HepG2 (cell line): ENCODE results near the gene HJURP. TPM values are rescaled to one million over a fixed set of nuclear protein-coding genes. Genes with fewer than 3 reads are reported as not detected.

ENCODE experiments used
- ATAC-seq: fragments of 200-7000 bp; cut with Tn5 transposase; 3 replicates; pipeline ENCODE4 v1.9.1; 2020; ENCODE audit warnings: mild to moderate bottlenecking, moderate library complexity
- BruUV-seq: library from RNA; stranded (reverse); fragments of 400-500 nt; replicated peaks from 2 replicates; lab custom pipeline; 2021; lab: Mats Ljungman, UMichigan
- CTCF ChIA-PET: fragments of 300-600 bp; formaldehyde crosslinking; extraction: SDS; loops from one replicate; lab custom pipeline; 2021; ENCODE audit warnings: low total read pairs, inconsistent platforms, low intra/inter-chr PET ratio; lab: Yijun Ruan, JAX
- POLR2A ChIA-PET: fragments of 350-600 bp; sonication (Branson Sonifier 250); formaldehyde crosslinking; loops from one replicate; lab custom pipeline; 2020; ENCODE audit warnings: antibody characterized with exemption, inconsistent platforms; lab: Yijun Ruan, JAX
- DNase-seq: peaks from one replicate; pipeline ENCODE4 v3.0.0-alpha.2; 2015; ENCODE audit warnings: low spot score
- FAIRE-seq: peaks from 3 replicates; lab custom pipeline; 2011; peaks lifted over from hg19 to GRCh38; lab: Jason Lieb, UNC
- H2AFZ ChIP-seq: one replicate; pipeline ENCODE4 v1.6.1; 2011; ENCODE audit warnings: low read length, inconsistent platforms
- H3K27ac ChIP-seq: fragments of 300-600 bp; 3 replicates; pipeline ENCODE4 v1.8.0; 2011; ENCODE audit warnings: mixed run types, mild to moderate bottlenecking, mixed read lengths, low read length, inconsistent platforms; ENCODE audit not compliant: insufficient read depth; ENCODE audit errors: extremely low read length
- H3K27me3 ChIP-seq, 2 experiments: fragments of 200-600 bp in 1 of 2; 2 replicates in 1 of 2; 3 replicates in 1 of 2; pipeline versions ENCODE4 v1.6.0 to v1.8.0; 2011; ENCODE audit warnings: low read length in 2 of 2, mild to moderate bottlenecking in 2 of 2, moderate library complexity in 2 of 2, inconsistent platforms in 1 of 2; ENCODE audit not compliant: insufficient read depth in 2 of 2, control insufficient read depth in 1 of 2
- H3K36me3 ChIP-seq, 2 experiments: fragments of 200-600 bp in 1 of 2; replicated peaks in 1 of 2; 2 replicates in 1 of 2; 3 replicates in 1 of 2; pipeline versions ENCODE4 v1.5.1 to v1.8.0; 2011; ENCODE audit warnings: low read length in 2 of 2, inconsistent platforms in 1 of 2; ENCODE audit not compliant: insufficient read depth in 2 of 2, control insufficient read depth in 1 of 2
- H3K4me1 ChIP-seq: 2 replicates; pipeline ENCODE4 v1.5.1; 2012; ENCODE audit warnings: low read length, inconsistent platforms; ENCODE audit not compliant: insufficient read depth
- H3K4me2 ChIP-seq: 2 replicates; pipeline ENCODE4 v1.6.0; 2011; ENCODE audit warnings: low read depth, low read length, inconsistent platforms
- H3K4me3 ChIP-seq, 3 experiments: fragments of 200-600 bp in 1 of 3; sonication (generic), shearing (Covaris generic) in 1 of 3; replicated peaks in 1 of 3; 2 replicates each; pipeline ENCODE4 v1.5.1; 2011 to 2016; ENCODE audit warnings: low read length in 3 of 3, inconsistent platforms in 2 of 3, low read depth in 2 of 3, mild to moderate bottlenecking in 2 of 3, control low read depth in 1 of 3, mixed read lengths in 1 of 3; ENCODE audit not compliant: insufficient read depth in 1 of 3
- H3K79me2 ChIP-seq: one replicate; pipeline ENCODE4 v1.6.1; 2011; ENCODE audit warnings: low read length, inconsistent platforms; ENCODE audit not compliant: insufficient read depth
- H3K9ac ChIP-seq: 2 replicates; pipeline ENCODE4 v1.6.0; 2011; ENCODE audit warnings: mild to moderate bottlenecking, low read depth, low read length, inconsistent platforms; ENCODE audit not compliant: insufficient read depth
- H3K9me3 ChIP-seq: 2 replicates; pipeline ENCODE4 v1.5.1; 2012; ENCODE audit warnings: mild to moderate bottlenecking, low read length
- H4K20me1 ChIP-seq: 2 replicates; pipeline ENCODE4 v1.6.0; 2011; ENCODE audit warnings: inconsistent platforms, mild to moderate bottlenecking, low read length, moderate library complexity; ENCODE audit not compliant: insufficient read depth
- HNF4G ChIP-seq, 2 experiments: sonication (generic) in 1 of 2; formaldehyde crosslinking in 1 of 2; IDR thresholded peaks; 2 replicates each; pipeline versions ENCODE4 v1.4.0 to v1.6.1; 2011 to 2020; ENCODE audit warnings: borderline replicate concordance in 2 of 2, low read depth in 2 of 2, mild to moderate bottlenecking in 2 of 2, low read length in 1 of 2, missing genetic modification reagents in 1 of 2, moderate library complexity in 1 of 2
- KLF12 ChIP-seq: sonication (generic); formaldehyde crosslinking; IDR thresholded peaks from 2 replicates; pipeline ENCODE4 v1.4.0; 2020; ENCODE audit warnings: missing genetic modification reagents, borderline replicate concordance
- NAIF1 ChIP-seq: sonication (generic); formaldehyde crosslinking; IDR thresholded peaks from 2 replicates; pipeline ENCODE4 v1.5.0; 2020; ENCODE audit warnings: mild to moderate bottlenecking, missing genetic modification reagents, borderline replicate concordance
- ONECUT2 ChIP-seq: sonication (generic); formaldehyde crosslinking; IDR thresholded peaks from 2 replicates; pipeline ENCODE4 v1.4.0; 2020; ENCODE audit warnings: missing genetic modification reagents
- PLRG1 ChIP-seq: fragments of 450-650 bp; conservative IDR thresholded peaks from 2 replicates; pipeline ENCODE4 v1.6.1; 2016
- RARA ChIP-seq: IDR thresholded peaks from 2 replicates; pipeline ENCODE4 v1.6.1; 2016; ENCODE audit warnings: missing genetic modification reagents, missing compliant biosample characterization
- SIX4 ChIP-seq: sonication (generic); formaldehyde crosslinking; IDR thresholded peaks from 2 replicates; pipeline ENCODE4 v1.4.0; 2020; ENCODE audit warnings: missing genetic modification reagents
- SP140L ChIP-seq: sonication (generic); formaldehyde crosslinking; IDR thresholded peaks from 2 replicates; pipeline ENCODE4 v1.4.0; 2020; ENCODE audit warnings: missing genetic modification reagents, borderline replicate concordance
- ZBTB1 ChIP-seq: sonication (generic); formaldehyde crosslinking; IDR thresholded peaks from 2 replicates; pipeline ENCODE4 v1.4.0; 2020; ENCODE audit warnings: missing genetic modification reagents, borderline replicate concordance
- ZMYM3 ChIP-seq: sonication (generic); formaldehyde crosslinking; IDR thresholded peaks from 2 replicates; pipeline ENCODE4 v1.5.1; 2020; ENCODE audit warnings: mild to moderate bottlenecking, missing genetic modification reagents
- ZNF329 ChIP-seq: sonication (generic); formaldehyde crosslinking; IDR thresholded peaks from 2 replicates; pipeline ENCODE4 v1.9.0; 2021; ENCODE audit warnings: low read depth, mild to moderate bottlenecking, missing genetic modification reagents
- ZNF44 ChIP-seq: sonication (generic); formaldehyde crosslinking; IDR thresholded peaks from 2 replicates; pipeline ENCODE4 v1.5.1; 2020; ENCODE audit warnings: mild to moderate bottlenecking, missing genetic modification reagents
- ZNF558 ChIP-seq: sonication (generic); formaldehyde crosslinking; IDR thresholded peaks from 2 replicates; pipeline ENCODE4 v1.9.0; 2022; ENCODE audit warnings: mild to moderate bottlenecking, missing genetic modification reagents, borderline replicate concordance
- ZNF563 ChIP-seq: sonication (generic); formaldehyde crosslinking; IDR thresholded peaks from 2 replicates; pipeline ENCODE4 v1.8.0; 2022; ENCODE audit warnings: mild to moderate bottlenecking, moderate library complexity, missing genetic modification reagents
- WGBS: methylation state at CpG from one replicate; pipeline ENCODE4 v1.1.6; 2017; ENCODE audit warnings: low lambda C conversion rate; 5-methylcytosine and 5-hydroxymethylcytosine counted together
- in situ Hi-C: cut with HindIII; loops from 2 replicates; pipeline ENCODE4 v1.10.0; 2017; ENCODE audit warnings: low pct_unique_long_range_greater_than_20kb; ENCODE audit not compliant: extremely low pct_ligation_motif_present
- intact Hi-C: fragments of 100-400 bp; cut with micrococcal nuclease; formaldehyde crosslinking; loops from one replicate; pipeline ENCODE4 v1.10.0; 2022; ENCODE audit not compliant: unreplicated experiment
- polyA plus RNA-seq, 8 experiments: library from polyadenylated mRNA; depleted of rRNA in 3 of 8; stranded (reverse) in 7 of 8; unstranded in 1 of 8; fragments of >200 nt; fragmentation: Illumina TruSeq in 4 of 8; extraction: Trizol in 4 of 8; gene quantifications; 2 replicates each; pipeline versions ENCODE4 v1.2.1 to v1.2.3, GENCODE V29; 2011 to 2016; ENCODE audit warnings: low read depth in 4 of 8, missing spikeins in 1 of 8, mixed read lengths in 1 of 8; ENCODE audit not compliant: insufficient read depth in 1 of 8
- total RNA-seq, 5 experiments: library from RNA; depleted of rRNA; stranded (reverse); fragments of >200 nt; fragmentation: Illumina TruSeq; extraction: Trizol; gene quantifications; 2 replicates each; pipeline ENCODE4 v1.2.3, GENCODE V29; 2016; ENCODE audit warnings: low read depth in 1 of 5
- TF ChIP-seq, protein P1 (sequence below): sonication (generic); formaldehyde crosslinking; IDR thresholded peaks from 2 replicates; pipeline ENCODE4 v1.4.0; 2020; ENCODE audit warnings: mild to moderate bottlenecking, low read depth, missing genetic modification reagents
- TF ChIP-seq, protein P2 (sequence below): sonication (generic); formaldehyde crosslinking; IDR thresholded peaks from 2 replicates; pipeline ENCODE4 v1.4.0; 2020; ENCODE audit warnings: low read depth, missing genetic modification reagents
- TF ChIP-seq, protein P3 (sequence below): sonication (generic); formaldehyde crosslinking; IDR thresholded peaks from 2 replicates; pipeline ENCODE4 v1.5.0; 2020; ENCODE audit warnings: missing genetic modification reagents

Gene HJURP
- total and polyA plus RNA-seq, 2 of the 13 experiments (the other 11 are each of a cell fraction or from before 2014, with no cell fraction given): 36.3 to 43.9 TPM

GRCh38 chr2:233792720-233793119 lies 61.6 kb downstream of the HJURP start:
- Histone ChIP-seq H3K9me3 (no peaks in the 10 kb centered on the region), H3K4me3 (no peak overlapping the region), H3K4me2 (no peak overlapping the region), H3K4me1 (peaks cover 14% of the 10 kb centered on the region; the same call in 1 of the 2 replicates)
- ATAC-seq: no peak
- intact Hi-C loops: no loop called here
- BruUV-seq: no TSS peak
- 76% methylated on average over 7 of the region's 7 CpGs for WGBS
- no peak for TF ChIP-seq ZBTB1 (CRISPR knock-in tag)
- TF ChIP-seq ONECUT2: no peak
- no peak for TF ChIP-seq KLF12 (CRISPR knock-in tag)
- no peak for TF ChIP-seq ZNF563 (CRISPR knock-in tag)
- TF ChIP-seq PLRG1: no peak
- no peak for TF ChIP-seq ZNF44 (CRISPR knock-in tag)
- TF ChIP-seq ZMYM3 (CRISPR knock-in tag): 0 out of 2 replicates have a peak, but pooled peaks have one; percentile 10
- TF ChIP-seq HNF4G (IDR thresholded peaks at IDR 0.05; ENCODE audit: borderline replicate concordance, low read depth, low read length): no peak
- TF ChIP-seq HNF4G (CRISPR knock-in tag; IDR thresholded peaks at IDR 0.05; ENCODE audit: borderline replicate concordance, low read depth): no peak
- no peak for TF ChIP-seq SP140L
- TF ChIP-seq, protein P1, sequence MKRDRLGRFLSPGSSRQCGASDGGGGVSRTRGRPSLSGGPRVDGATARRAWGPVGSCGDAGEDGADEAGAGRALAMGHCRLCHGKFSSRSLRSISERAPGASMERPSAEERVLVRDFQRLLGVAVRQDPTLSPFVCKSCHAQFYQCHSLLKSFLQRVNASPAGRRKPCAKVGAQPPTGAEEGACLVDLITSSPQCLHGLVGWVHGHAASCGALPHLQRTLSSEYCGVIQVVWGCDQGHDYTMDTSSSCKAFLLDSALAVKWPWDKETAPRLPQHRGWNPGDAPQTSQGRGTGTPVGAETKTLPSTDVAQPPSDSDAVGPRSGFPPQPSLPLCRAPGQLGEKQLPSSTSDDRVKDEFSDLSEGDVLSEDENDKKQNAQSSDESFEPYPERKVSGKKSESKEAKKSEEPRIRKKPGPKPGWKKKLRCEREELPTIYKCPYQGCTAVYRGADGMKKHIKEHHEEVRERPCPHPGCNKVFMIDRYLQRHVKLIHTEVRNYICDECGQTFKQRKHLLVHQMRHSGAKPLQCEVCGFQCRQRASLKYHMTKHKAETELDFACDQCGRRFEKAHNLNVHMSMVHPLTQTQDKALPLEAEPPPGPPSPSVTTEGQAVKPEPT (CRISPR knock-in tag): no peak
- TF ChIP-seq, protein P2, sequence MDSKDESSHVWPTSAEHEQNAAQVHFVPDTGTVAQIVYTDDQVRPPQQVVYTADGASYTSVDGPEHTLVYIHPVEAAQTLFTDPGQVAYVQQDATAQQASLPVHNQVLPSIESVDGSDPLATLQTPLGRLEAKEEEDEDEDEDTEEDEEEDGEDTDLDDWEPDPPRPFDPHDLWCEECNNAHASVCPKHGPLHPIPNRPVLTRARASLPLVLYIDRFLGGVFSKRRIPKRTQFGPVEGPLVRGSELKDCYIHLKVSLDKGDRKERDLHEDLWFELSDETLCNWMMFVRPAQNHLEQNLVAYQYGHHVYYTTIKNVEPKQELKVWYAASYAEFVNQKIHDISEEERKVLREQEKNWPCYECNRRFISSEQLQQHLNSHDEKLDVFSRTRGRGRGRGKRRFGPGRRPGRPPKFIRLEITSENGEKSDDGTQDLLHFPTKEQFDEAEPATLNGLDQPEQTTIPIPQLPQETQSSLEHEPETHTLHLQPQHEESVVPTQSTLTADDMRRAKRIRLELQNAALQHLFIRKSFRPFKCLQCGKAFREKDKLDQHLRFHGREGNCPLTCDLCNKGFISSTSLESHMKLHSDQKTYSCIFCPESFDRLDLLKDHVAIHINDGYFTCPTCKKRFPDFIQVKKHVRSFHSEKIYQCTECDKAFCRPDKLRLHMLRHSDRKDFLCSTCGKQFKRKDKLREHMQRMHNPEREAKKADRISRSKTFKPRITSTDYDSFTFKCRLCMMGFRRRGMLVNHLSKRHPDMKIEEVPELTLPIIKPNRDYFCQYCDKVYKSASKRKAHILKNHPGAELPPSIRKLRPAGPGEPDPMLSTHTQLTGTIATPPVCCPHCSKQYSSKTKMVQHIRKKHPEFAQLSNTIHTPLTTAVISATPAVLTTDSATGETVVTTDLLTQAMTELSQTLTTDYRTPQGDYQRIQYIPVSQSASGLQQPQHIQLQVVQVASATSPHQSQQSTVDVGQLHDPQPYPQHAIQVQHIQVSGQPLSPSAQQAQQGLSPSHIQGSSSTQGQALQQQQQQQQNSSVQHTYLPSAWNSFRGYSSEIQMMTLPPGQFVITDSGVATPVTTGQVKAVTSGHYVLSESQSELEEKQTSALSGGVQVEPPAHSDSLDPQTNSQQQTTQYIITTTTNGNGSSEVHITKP (CRISPR knock-in tag): no peak
- no peak for TF ChIP-seq ZNF558
- TF ChIP-seq, protein P3, sequence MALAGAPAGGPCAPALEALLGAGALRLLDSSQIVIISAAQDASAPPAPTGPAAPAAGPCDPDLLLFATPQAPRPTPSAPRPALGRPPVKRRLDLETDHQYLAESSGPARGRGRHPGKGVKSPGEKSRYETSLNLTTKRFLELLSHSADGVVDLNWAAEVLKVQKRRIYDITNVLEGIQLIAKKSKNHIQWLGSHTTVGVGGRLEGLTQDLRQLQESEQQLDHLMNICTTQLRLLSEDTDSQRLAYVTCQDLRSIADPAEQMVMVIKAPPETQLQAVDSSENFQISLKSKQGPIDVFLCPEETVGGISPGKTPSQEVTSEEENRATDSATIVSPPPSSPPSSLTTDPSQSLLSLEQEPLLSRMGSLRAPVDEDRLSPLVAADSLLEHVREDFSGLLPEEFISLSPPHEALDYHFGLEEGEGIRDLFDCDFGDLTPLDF (CRISPR knock-in tag): no peak
- TF ChIP-seq RARA: no peak
- no peak for TF ChIP-seq NAIF1 (CRISPR knock-in tag)
- peak; percentile 98 for TF ChIP-seq ZNF329 (CRISPR knock-in tag)
- TF ChIP-seq SIX4 (CRISPR knock-in tag): no peak
- TF ChIP-seq, all 625 proteins: peak for 2
- peaks cover 7 to 44% of the 10 kb centered on the region in 2 experiments; a peak in 3 of 5 replicates for H3K27me3 ChIP-seq
- H4K20me1 ChIP-seq: no peaks in the 10 kb centered on the region
- H3K9ac ChIP-seq: no peak overlapping the region
- no peak overlapping the region for H3K27ac ChIP-seq
- CTCF ChIA-PET: no interaction called here
- no peaks in the 10 kb centered on the region for H3K79me2 ChIP-seq
- no peaks in the 10 kb centered on the region for H3K36me3 ChIP-seq
- FAIRE-seq (no peak), DNase-seq (no peak)
- in situ Hi-C loops: no loop called here
- H2AFZ ChIP-seq: no peak overlapping the region
- POLR2A ChIA-PET: no interaction called here
